Measurements from ENCODE around the gene TVP23A.

Gene TVP23A

DNA sequence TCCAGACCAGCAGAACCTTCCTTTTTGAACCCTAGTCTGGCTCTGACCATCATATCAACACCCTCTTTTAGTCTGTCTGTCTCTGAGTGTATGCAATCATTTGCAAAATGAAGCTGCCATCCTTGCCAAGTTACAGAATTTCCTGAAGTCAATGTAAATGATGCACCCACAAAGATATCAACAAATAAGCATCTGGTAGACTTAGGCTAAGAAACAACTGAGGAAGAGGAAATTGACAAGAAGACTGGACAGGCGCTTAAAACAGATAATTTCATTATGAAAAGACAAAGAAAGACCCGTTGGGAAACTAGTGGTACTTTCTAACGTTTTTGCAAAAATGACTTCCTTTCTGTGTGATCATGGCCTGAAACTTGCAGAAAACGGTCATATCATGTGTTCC lies 33.7 kb upstream of the TVP23A start (continued):
- TF ChIP-seq, protein P1, sequence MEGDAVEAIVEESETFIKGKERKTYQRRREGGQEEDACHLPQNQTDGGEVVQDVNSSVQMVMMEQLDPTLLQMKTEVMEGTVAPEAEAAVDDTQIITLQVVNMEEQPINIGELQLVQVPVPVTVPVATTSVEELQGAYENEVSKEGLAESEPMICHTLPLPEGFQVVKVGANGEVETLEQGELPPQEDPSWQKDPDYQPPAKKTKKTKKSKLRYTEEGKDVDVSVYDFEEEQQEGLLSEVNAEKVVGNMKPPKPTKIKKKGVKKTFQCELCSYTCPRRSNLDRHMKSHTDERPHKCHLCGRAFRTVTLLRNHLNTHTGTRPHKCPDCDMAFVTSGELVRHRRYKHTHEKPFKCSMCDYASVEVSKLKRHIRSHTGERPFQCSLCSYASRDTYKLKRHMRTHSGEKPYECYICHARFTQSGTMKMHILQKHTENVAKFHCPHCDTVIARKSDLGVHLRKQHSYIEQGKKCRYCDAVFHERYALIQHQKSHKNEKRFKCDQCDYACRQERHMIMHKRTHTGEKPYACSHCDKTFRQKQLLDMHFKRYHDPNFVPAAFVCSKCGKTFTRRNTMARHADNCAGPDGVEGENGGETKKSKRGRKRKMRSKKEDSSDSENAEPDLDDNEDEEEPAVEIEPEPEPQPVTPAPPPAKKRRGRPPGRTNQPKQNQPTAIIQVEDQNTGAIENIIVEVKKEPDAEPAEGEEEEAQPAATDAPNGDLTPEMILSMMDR (tag by site-specific recombination; IDR thresholded peaks at IDR 0.05) = no peak
- TF ChIP-seq ZNF629 (tag by site-specific recombination; IDR thresholded peaks at IDR 0.05) = no peak

DNA sequence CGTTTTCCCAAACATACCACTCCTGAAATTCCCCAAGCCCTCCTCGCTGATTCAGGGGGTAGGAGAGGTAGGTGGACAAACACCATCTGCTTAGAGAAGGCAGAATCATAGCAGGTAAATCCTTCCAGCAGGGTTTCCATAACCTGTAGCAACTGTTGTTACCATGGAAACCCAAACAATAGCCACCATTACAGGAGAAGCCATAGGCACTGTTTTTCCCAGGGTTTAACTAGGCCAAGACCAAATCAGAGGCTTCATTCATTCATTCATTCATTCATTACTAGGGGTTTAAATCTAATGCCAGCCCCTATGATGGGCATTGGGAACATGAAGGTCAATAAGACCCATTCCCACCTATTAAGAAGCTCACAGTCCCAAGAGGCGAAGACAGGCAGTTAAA lies 32.9 kb upstream of the TVP23A start:
- Histone ChIP-seq H3K36me3 (ENCODE audit: control insufficient read depth in 2 of 2, insufficient read depth in 1 of 2, low read length in 2 of 2) (no peaks in the 10 kb centered on the region), H3K4me1 (ENCODE audit: control insufficient read depth, insufficient read depth, low read length) (no peaks in the 10 kb centered on the region), H3K9me3 (ENCODE audit: control insufficient read depth, insufficient read depth, low read depth, low read length) (no peaks in the 10 kb centered on the region), H3K27ac (ENCODE audit: extremely low read depth, low read depth, low read length) (no peak overlapping the region), H3K4me3 (ENCODE audit: low read depth, low read length) (no peak overlapping the region)
- CTCF ChIA-PET = no interaction called here
- TF ChIP-seq ELK4 (IDR thresholded peaks at IDR 0.05; ENCODE audit: borderline replicate concordance, low read depth, low read length) (no peak), ZNF324 (tag by site-specific recombination; IDR thresholded peaks at IDR 0.05) (no peak), YY2 (tag by site-specific recombination; IDR thresholded peaks at IDR 0.05) (no peak), ZNF211 (tag by site-specific recombination; IDR thresholded peaks at IDR 0.05; ENCODE audit: low read depth) (no peak), ZNF670 (tag by site-specific recombination; IDR thresholded peaks at IDR 0.05; ENCODE audit: low read depth) (no peak), ZNF792 (tag by site-specific recombination; IDR thresholded peaks at IDR 0.05) (no peak)
- TF ChIP-seq, protein P2, sequence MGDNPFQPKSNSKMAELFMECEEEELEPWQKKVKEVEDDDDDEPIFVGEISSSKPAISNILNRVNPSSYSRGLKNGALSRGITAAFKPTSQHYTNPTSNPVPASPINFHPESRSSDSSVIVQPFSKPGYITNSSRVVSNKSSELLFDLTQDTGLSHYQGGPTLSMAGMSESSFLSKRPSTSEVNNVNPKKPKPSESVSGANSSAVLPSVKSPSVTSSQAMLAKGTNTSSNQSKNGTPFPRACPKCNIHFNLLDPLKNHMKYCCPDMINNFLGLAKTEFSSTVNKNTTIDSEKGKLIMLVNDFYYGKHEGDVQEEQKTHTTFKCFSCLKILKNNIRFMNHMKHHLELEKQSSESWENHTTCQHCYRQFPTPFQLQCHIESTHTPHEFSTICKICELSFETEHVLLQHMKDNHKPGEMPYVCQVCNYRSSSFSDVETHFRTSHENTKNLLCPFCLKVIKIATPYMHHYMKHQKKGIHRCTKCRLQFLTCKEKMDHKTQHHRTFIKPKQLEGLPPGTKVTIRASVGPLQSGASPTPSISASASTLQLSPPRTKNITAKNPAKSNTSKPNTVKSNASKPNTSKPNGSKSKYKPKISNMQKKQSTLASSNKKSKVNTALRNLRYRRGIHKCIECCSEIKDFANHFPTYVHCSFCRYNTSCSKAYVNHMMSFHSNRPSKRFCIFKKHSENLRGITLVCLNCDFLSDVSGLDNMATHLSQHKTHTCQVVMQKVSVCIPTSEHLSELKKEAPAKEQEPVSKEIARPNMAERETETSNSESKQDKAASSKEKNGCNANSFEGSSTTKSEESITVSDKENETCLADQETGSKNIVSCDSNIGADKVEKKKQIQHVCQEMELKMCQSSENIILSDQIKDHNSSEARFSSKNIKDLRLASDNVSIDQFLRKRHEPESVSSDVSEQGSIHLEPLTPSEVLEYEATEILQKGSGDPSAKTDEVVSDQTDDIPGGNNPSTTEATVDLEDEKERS (tag by site-specific recombination; IDR thresholded peaks at IDR 0.05) = no peak
- POLR2A ChIA-PET = no interaction called here

DNA sequence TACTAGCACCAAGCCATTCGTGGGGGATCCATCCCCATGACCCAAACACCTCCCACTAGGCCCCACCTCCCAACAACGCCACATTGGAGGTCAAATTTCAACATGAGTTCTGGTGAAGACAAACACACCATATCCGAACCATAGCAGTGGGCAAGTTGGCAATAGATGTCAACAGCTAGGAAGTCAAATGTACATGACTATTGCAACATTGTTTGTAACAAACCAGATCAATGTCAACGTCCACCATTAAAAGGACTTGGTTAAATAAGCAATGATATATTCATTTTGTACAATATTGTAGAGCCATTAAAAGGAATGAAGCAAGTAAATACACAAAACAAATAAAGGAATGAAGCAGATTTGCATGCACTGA lies 31.9 kb upstream of the TVP23A start:
- Histone ChIP-seq H3K36me3 (ENCODE audit: control insufficient read depth in 2 of 2, insufficient read depth in 1 of 2, low read length in 2 of 2) (no peaks in the 10 kb centered on the region), H3K4me1 (ENCODE audit: control insufficient read depth, insufficient read depth, low read length) (no peaks in the 10 kb centered on the region), H3K9me3 (ENCODE audit: control insufficient read depth, insufficient read depth, low read depth, low read length) (no peaks in the 10 kb centered on the region), H3K27ac (ENCODE audit: extremely low read depth, low read depth, low read length) (no peak overlapping the region), H3K4me3 (ENCODE audit: low read depth, low read length) (no peak overlapping the region)
- ChIA-PET CTCF (no interaction called here), POLR2A (no interaction called here)
- TF ChIP-seq MYNN (tag by site-specific recombination; IDR thresholded peaks at IDR 0.05; ENCODE audit: borderline replicate concordance) (no peak), GFI1B (tag by site-specific recombination; IDR thresholded peaks at IDR 0.05) (no peak), ZXDB (tag by site-specific recombination; IDR thresholded peaks at IDR 0.05) (no peak), ZNF610 (tag by site-specific recombination; IDR thresholded peaks at IDR 0.05; ENCODE audit: borderline replicate concordance) (no peak), KLF8 (tag by site-specific recombination; IDR thresholded peaks at IDR 0.05) (no peak), ZNF121 (tag by site-specific recombination; IDR thresholded peaks at IDR 0.05) (no peak), ZNF600 (tag by site-specific recombination; IDR thresholded peaks at IDR 0.05) (no peak), ZNF157 (tag by site-specific recombination; IDR thresholded peaks at IDR 0.05) (no peak), ZNF416 (tag by site-specific recombination; IDR thresholded peaks at IDR 0.05) (no peak), ZBTB11 (tag by site-specific recombination; conservative IDR thresholded peaks at IDR 0.05; ENCODE audit: low read depth) (no peak), RBAK (tag by site-specific recombination; IDR thresholded peaks at IDR 0.05) (no peak), ZNF10 (tag by site-specific recombination; IDR thresholded peaks at IDR 0.05) (no peak), ZNF274 (IDR thresholded peaks at IDR 0.05; ENCODE audit: low read length) (no peak), ZNF274 (tag by site-specific recombination; IDR thresholded peaks at IDR 0.05; ENCODE audit: borderline replicate concordance) (no peak), ZSCAN23 (tag by site-specific recombination; IDR thresholded peaks at IDR 0.05) (no peak), ZBTB7A (tag by site-specific recombination; IDR thresholded peaks at IDR 0.05; ENCODE audit: low read depth) (no peak)
- TF ChIP-seq, protein P3, sequence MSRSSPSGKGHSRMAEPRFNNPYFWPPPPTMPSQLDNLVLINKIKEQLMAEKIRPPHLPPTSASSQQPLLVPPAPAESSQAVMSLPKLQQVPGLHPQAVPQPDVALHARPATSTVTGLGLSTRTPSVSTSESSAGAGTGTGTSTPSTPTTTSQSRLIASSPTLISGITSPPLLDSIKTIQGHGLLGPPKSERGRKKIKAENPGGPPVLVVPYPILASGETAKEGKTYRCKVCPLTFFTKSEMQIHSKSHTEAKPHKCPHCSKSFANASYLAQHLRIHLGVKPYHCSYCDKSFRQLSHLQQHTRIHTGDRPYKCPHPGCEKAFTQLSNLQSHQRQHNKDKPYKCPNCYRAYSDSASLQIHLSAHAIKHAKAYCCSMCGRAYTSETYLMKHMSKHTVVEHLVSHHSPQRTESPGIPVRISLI (tag by site-specific recombination; IDR thresholded peaks at IDR 0.05) = no peak

Measured in HEK293 (cell line).